Measurements from ENCODE around the gene RALGAPA2. TPM values are rescaled to one million over a fixed set of nuclear protein-coding genes. Genes with fewer than 3 reads are reported as not detected.

Gene RALGAPA2
- total RNA-seq, 2 experiments from 2014 or later = 14.3 to 17.2 TPM

GRCh38 chr20:20655883-20656282 is 56.6 kb downstream of the RALGAPA2 start:
- TF ChIP-seq, protein P1, sequence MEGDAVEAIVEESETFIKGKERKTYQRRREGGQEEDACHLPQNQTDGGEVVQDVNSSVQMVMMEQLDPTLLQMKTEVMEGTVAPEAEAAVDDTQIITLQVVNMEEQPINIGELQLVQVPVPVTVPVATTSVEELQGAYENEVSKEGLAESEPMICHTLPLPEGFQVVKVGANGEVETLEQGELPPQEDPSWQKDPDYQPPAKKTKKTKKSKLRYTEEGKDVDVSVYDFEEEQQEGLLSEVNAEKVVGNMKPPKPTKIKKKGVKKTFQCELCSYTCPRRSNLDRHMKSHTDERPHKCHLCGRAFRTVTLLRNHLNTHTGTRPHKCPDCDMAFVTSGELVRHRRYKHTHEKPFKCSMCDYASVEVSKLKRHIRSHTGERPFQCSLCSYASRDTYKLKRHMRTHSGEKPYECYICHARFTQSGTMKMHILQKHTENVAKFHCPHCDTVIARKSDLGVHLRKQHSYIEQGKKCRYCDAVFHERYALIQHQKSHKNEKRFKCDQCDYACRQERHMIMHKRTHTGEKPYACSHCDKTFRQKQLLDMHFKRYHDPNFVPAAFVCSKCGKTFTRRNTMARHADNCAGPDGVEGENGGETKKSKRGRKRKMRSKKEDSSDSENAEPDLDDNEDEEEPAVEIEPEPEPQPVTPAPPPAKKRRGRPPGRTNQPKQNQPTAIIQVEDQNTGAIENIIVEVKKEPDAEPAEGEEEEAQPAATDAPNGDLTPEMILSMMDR (IDR thresholded peaks at IDR 0.05) = no peak
- peaks cover 4% of the 10 kb centered on the region for H3K36me3 Mint-ChIP-seq (ENCODE audit: low read depth)
- no peak overlapping the region for H3K4me3 Mint-ChIP-seq
- ATAC-seq (no peak), DNase-seq (no peak)
- no peaks in the 10 kb centered on the region for H3K27me3 Mint-ChIP-seq
- CTCF ChIA-PET = interaction anchor here (1.0 to 1.3 kb wide), 2 partner anchors 10 to 169 kb away, joined by 3 to 5 read pairs; no protein-coding TSS in a partner anchor
- H3K4me1 Mint-ChIP-seq (ENCODE audit: low read depth) = no peaks in the 10 kb centered on the region
- no peaks in the 10 kb centered on the region for H3K9me3 Mint-ChIP-seq
- POLR2A ChIA-PET = no interaction called here
- intact Hi-C loops (cut with micrococcal nuclease) = no loop called here
- H3K27ac Mint-ChIP-seq = no peak overlapping the region

DNA sequence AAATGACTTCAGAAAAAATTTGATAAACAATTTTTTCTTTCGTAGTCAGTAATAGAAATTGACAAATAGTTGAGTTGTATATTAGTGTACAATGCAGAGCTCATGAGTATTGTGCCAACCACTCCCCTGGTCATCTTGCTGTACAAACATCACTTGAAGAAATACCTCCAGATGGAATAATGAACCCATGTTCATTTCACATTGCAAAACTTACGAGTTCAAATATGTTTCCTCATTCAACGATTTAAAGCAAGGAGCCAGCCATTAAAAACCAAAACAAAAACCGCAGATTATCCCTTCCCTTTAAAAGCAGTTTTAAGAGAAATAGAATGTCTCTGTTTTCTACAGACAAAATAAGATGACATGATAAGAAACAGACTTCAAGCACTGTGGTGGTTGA is 62.5 kb downstream of the RALGAPA2 start:
- intact Hi-C loops (cut with micrococcal nuclease) = no loop called here
- TF ChIP-seq, protein P1 (IDR thresholded peaks at IDR 0.05) = no peak
- ATAC-seq (no peak), DNase-seq (no peak)
- POLR2A ChIA-PET = no interaction called here
- Mint-ChIP-seq H3K27me3 (no peaks in the 10 kb centered on the region), H3K4me1 (ENCODE audit: low read depth) (no peaks in the 10 kb centered on the region), H3K27ac (no peak overlapping the region), H3K4me3 (no peak overlapping the region), H3K9me3 (no peaks in the 10 kb centered on the region), H3K36me3 (ENCODE audit: low read depth) (peaks cover 2% of the 10 kb centered on the region)
- CTCF ChIA-PET = no interaction called here

DNA sequence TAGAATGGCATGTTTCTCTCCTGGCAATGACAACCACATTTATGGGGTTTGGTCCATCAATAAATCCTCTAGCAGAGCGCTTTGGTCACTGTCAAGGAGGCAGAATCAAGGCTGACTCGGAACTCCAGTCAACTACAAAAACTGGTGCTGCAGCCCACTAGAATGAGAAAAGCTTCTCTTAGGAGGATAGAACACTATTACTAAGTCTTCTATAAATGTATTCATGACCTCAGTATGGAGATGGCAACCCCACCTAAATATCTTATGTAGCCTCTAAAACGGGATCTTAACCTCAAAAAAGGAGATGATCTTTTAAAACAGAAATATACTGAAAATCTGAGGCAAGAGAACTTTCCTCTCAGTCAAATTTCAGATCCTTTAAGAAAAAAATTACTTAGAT is 68.5 kb downstream of the RALGAPA2 start:
- POLR2A ChIA-PET = no interaction called here
- TF ChIP-seq, protein P1 (IDR thresholded peaks at IDR 0.05) = no peak
- H3K36me3 Mint-ChIP-seq (ENCODE audit: low read depth) = peaks cover 8% of the 10 kb centered on the region
- no peak for DNase-seq
- no peak for ATAC-seq
- H3K27me3 Mint-ChIP-seq = no peaks in the 10 kb centered on the region
- intact Hi-C loops (cut with micrococcal nuclease) = no loop called here
- H3K27ac Mint-ChIP-seq = no peak overlapping the region
- no peaks in the 10 kb centered on the region for H3K9me3 Mint-ChIP-seq
- CTCF ChIA-PET = interaction anchor here (1.1 kb wide), 1 partner anchor 181 kb away, joined by 4 read pairs; no protein-coding TSS in a partner anchor
- H3K4me1 Mint-ChIP-seq (ENCODE audit: low read depth) = no peaks in the 10 kb centered on the region
- no peak overlapping the region for H3K4me3 Mint-ChIP-seq

- ATAC-seq (no peak), DNase-seq (no peak)
- H3K27me3 Mint-ChIP-seq = no peaks in the 10 kb centered on the region
- POLR2A ChIA-PET = no interaction called here
- H3K36me3 Mint-ChIP-seq (ENCODE audit: low read depth) = peaks cover 13% of the 10 kb centered on the region
- CTCF ChIA-PET = no interaction called here
- intact Hi-C loops (cut with micrococcal nuclease) = no loop called here
- TF ChIP-seq, protein P1 (IDR thresholded peaks at IDR 0.05) = no peak
- H3K9me3 Mint-ChIP-seq = no peaks in the 10 kb centered on the region
- H3K27ac Mint-ChIP-seq = no peak overlapping the region
- no peaks in the 10 kb centered on the region for H3K4me1 Mint-ChIP-seq (ENCODE audit: low read depth)
- H3K4me3 Mint-ChIP-seq = no peak overlapping the region
Observed at GRCh38 chr20:20641783-20642182, 70.7 kb downstream of the RALGAPA2 start.

- no peak overlapping the region for H3K27ac Mint-ChIP-seq
- intact Hi-C loops (cut with micrococcal nuclease) = no loop called here
- ATAC-seq = no peak
- H3K27me3 Mint-ChIP-seq = no peaks in the 10 kb centered on the region
- CTCF ChIA-PET = no interaction called here
- TF ChIP-seq, protein P1 (IDR thresholded peaks at IDR 0.05) = no peak
- H3K4me3 Mint-ChIP-seq = no peak overlapping the region
- POLR2A ChIA-PET = no interaction called here
- no peaks in the 10 kb centered on the region for H3K9me3 Mint-ChIP-seq
- peaks cover 17% of the 10 kb centered on the region for H3K36me3 Mint-ChIP-seq (ENCODE audit: low read depth)
- no peaks in the 10 kb centered on the region for H3K4me1 Mint-ChIP-seq (ENCODE audit: low read depth)
- no peak for DNase-seq
Observed at GRCh38 chr20:20638878-20639277, 73.6 kb downstream of the RALGAPA2 start.
